Measurements from ENCODE around the gene BAZ2B.

DNA sequence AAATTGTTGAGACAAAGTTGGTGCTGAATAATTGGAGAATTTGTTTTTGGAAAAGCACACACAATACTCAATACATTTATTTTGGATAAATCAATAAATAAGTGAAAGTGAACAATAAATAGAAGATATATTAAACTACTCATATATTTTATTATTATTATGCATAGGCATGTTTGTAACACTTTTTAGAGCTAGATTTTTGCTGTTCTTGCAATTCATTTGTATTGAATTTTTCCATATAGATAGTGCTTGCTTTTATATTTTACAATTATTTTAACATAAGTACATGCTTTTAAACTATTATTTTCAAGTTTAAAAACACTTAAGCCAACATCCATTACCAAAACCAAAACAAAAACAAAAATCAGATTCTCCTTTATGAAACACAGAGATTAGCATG, 43.9 kb downstream of the BAZ2B start:
- TF ChIP-seq CTCF (IDR thresholded peaks at IDR 0.05; ENCODE audit: low read length) = no peak
- no peak for TF ChIP-seq EZH2 (optimal IDR thresholded peaks at IDR 0.05; ENCODE audit: low read depth, low read length)
- no peak for TF ChIP-seq EZH2phosphoT487 (IDR thresholded peaks at IDR 0.05; ENCODE audit: low read length)

All from MM.1S (cell line).